Transverse colon (tissue), 4 donors: ENCODE measurements around the gene RASSF3.

ENCODE experiments used
- EP300 ChIP-seq: sonication (generic); formaldehyde crosslinking; IDR thresholded peaks from one replicate; pipeline ENCODE4 v1.6.1; 2017; ENCODE audit warnings: antibody characterized with exemption, low read depth
- POLR2A ChIP-seq: fragments of 450-650 bp; IDR thresholded peaks from one replicate; pipeline ENCODE4 v1.6.1; 2016; ENCODE audit warnings: antibody characterized with exemption, mild to moderate bottlenecking, moderate library complexity
- POLR2AphosphoS5 ChIP-seq, 3 donors: sonication (generic); formaldehyde crosslinking; IDR thresholded peaks; one replicate each; pipeline ENCODE4 v1.6.1; 2016; ENCODE audit warnings: antibody characterized with exemption in 3 of 3
- TF ChIP-seq, protein P1 (sequence below), 5 experiments: fragments of 200-600 bp in 3 of 5; fragments of 450-650 bp in 2 of 5; sonication (generic) in 3 of 5; IDR thresholded peaks; 1 replicate in 2 of 5; 2 replicates in 3 of 5; pipeline ENCODE4 v1.5.1; 2016 to 2017; ENCODE audit warnings: antibody characterized with exemption in 5 of 5, inconsistent platforms in 3 of 5, mild to moderate bottlenecking in 2 of 5, moderate library complexity in 1 of 5

- TF ChIP-seq POLR2A (no peak), EP300 (no peak), POLR2AphosphoS5 (IDR thresholded peaks at IDR 0.05) (no peak)
- TF ChIP-seq, protein P1, sequence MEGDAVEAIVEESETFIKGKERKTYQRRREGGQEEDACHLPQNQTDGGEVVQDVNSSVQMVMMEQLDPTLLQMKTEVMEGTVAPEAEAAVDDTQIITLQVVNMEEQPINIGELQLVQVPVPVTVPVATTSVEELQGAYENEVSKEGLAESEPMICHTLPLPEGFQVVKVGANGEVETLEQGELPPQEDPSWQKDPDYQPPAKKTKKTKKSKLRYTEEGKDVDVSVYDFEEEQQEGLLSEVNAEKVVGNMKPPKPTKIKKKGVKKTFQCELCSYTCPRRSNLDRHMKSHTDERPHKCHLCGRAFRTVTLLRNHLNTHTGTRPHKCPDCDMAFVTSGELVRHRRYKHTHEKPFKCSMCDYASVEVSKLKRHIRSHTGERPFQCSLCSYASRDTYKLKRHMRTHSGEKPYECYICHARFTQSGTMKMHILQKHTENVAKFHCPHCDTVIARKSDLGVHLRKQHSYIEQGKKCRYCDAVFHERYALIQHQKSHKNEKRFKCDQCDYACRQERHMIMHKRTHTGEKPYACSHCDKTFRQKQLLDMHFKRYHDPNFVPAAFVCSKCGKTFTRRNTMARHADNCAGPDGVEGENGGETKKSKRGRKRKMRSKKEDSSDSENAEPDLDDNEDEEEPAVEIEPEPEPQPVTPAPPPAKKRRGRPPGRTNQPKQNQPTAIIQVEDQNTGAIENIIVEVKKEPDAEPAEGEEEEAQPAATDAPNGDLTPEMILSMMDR (IDR thresholded peaks at IDR 0.05) = no peak
These were observed 78.4 kb downstream of the RASSF3 start for GRCh38 chr12:64688715-64689114.
